MV-4-11 (cell line): ENCODE measurements around the gene NPAS2.

Experiments
- DNase-seq: peaks from one replicate; lab custom pipeline; 2025; lab: John Stamatoyannopoulos, UW

The NPAS2 gene

DNA sequence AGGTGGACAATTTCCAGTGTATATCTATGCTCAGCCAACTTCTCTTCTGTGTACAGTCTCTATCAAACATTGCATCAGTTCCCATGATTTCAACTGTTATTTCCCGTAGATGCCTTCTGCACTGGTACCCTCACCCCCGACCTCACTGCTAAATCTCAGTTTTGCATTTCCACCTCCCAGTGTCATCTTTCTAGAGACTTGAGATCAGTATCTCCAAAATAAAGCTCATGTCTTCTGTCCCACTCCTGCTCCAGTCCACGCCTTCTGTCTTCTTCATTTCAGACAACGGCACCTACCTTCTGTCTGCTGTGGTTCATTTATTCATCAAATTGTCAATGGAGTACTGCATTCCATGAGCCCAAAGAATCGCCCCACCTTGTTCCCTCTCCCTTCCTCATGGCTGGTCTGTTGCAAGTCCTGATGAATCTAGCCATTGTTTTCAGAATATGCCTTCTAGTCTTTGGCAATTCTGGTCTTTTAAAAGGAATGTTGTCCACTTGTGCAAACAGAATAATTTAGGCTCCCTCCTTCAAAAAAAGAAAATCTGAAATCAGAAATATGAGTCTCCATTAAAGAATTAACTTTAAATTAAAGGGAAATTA is 23.3 kb upstream of the NPAS2 start:
- DNase-seq: no peak

DNA sequence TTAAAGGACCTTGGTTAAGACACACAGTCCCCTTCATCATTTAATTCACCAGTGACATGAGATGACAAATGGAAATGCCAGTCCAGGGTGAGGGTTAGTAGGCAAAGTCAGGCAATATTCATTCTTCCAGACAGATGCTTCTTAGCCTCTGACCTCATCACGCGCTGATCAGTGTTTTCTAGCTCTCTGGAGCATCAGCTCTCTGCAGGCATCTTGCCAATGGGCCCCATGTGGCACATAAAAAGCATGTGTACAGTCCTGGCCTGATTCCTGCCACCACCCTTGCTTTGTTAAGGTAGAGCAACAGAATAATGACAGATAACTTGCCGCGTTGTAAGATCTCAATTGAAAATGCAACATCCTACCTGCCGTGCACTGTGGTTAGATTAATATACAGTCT is 20.3 kb upstream of the NPAS2 start:
- DNase-seq: no peak

DNA sequence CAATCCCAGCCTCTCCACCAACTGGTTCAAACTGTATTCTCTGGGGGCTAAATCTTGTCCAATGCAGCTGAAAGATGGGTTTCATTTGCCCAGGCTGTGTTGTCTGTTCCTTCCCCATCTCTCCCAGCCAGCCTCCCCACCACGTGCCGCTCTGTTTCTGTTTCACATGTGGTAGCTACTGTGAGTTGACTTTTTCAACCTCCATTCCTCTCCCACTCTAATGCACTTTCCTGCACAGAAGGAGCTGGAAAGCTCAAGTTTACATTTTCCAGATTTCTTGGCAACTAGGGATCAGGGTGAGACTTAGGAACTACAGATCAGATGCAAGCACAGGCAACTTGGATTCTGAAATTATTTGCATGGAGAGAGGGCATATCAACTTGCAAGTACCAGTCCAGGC is 19.0 kb upstream of the NPAS2 start:
- DNase-seq: no peak

DNA sequence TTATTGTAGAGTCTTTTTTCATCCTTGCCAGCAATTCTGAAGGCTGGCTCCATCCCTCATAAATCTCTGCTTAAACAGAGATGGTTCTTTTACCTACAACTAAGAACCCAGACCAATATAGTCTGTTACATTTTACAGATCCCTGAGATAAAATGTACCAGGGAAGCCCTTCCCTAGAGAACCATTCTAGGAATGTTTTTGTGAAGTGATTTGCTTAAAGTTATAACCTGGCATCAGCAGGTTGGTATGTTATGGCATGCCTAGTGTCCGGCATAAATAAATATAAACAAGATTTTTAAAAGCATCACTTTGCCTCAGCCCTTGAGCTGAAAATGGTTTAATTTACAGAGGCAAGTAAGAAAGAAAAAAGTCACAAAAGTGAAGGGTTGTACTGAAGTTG is 18.5 kb upstream of the NPAS2 start:
- DNase-seq: no peak

DNA sequence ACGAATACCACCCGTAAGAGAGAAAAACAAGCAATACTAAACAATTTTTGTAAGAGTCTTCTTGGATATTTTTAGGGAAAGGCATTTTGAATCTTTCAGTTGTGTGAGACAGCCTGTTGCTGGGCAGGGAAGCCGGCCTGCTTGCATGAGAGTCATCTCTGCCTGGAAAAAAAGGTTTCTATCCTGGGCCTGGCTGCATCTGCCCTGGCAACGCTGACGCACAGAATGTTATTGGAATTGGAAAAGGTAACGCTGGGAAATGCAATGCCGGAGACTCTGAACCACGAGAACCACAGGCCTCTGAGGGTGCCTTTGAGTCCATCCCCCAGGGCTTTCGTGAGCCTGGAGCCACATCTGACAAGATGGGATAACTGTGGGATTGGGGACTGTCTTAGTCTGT is 17.9 kb upstream of the NPAS2 start:
- no peak for DNase-seq

DNA sequence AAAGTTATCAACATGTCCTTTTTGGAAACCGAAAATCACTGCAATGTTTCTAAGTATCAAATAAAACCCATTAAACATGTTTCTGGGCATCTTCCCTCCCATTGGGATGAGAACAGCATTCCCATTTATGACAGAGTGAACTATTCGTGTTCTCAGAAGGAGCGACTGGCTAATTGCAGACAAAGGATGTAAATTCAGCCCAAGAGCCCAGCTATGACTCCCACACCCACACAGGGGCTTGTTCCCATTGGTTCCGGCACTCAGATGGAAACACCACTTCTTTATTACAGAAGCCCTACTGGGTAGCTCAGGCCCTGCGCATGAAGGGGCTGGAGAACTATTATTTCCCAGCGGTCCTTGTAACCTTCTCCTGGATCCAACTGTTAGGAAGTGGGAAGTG is 16.6 kb upstream of the NPAS2 start:
- no peak for DNase-seq

DNA sequence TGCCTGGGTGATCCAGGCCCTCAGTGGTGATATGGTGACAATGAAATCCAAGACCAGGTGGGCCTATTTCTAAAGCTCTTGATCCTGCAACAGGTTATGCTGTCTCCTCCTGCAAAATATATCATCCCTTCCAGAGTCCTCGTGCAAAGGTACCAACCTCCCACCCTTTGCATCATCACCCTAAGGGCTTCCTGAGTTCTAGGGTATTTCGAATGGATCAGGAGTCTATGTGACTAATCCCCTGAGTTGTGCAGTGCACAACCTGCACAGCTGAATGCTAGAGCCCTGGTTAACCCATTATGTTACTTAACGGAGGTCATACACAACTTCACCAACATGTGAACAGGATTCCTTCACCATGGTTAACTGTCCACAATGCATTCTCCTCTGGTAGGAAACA is 13.4 kb upstream of the NPAS2 start:
- DNase-seq: no peak

DNA sequence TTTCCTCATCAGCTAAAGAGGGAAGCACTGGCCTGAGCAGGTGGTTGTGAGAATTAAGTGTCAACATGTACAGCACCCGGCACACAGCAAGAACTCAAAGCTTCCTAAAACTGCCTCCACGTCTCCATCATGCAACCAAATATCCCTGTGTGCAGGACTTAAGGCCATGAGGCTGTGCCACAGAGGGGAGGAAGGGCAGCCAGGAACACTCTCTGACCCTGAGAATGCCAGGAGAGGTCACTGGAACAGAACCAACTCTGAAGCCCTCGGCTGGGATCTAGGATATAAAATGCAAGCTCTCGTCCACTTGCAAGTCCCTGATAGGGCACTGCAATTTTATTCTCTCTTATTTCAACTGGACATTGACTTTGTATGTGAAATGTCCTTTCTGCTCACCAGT is 12.2 kb upstream of the NPAS2 start:
- no peak for DNase-seq

DNA sequence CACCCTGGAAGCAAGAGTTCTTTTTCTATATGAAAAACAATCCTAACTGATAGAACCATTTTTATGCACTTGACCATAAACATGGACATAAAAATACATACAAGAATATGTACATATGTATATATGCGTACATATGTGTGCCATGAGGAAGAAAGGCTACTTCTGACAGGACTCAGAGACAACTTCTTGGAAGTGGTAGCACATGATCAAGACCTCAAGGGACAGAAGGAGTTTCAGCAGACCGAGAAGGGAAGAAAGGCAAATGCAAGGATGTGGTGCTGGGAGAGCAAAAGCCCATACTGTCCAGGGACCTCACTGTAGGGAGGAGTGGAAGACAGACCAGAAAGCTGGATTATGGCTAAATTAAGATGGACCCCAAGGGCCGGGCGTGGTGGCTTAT is 11.4 kb upstream of the NPAS2 start:
- no peak for DNase-seq

DNA sequence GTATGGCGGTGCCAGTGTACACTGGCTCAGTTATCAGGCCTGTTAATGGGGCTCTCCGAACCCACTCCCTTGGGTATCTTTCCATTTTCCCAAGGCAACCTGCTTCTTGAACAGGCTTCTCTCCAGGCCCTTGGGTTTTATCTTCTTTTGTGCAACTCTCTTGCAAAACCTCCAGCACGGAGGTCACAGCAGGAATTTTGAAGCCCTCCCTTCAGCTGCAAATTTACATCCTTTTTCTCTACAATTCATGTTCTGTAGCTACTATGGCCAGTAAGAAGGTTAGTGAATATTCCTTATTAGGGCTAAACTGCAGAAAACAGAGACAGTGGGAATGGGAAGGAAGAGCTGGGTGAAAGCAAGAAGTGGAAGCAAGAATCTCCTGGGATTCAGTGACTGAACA is 10.4 kb upstream of the NPAS2 start:
- no peak for DNase-seq

DNA sequence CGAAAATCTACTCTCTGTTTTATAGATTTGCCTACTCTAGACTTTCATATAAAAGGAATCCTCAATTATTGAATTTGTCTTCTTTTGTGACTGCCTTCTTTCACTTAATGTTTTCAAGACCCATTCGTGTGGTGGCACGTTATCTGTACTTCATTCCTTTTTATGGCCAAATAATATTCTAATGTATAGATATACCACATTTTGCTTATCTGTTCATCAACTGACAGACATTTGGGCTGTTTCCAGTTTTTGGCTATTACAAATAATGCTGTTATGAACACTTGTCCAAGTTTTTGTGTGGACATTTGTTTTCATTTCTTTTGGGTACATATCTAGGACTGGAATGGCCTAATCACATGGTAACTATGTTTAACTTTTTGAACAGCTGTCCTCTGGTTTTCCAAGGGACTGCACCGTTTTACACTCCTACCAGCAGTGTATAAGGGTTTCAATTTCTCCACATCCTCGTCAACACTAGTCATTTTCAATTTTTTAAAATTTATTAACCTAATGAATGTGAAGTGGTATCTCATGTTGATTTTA is 9.3 kb upstream of the NPAS2 start:
- no peak for DNase-seq

DNA sequence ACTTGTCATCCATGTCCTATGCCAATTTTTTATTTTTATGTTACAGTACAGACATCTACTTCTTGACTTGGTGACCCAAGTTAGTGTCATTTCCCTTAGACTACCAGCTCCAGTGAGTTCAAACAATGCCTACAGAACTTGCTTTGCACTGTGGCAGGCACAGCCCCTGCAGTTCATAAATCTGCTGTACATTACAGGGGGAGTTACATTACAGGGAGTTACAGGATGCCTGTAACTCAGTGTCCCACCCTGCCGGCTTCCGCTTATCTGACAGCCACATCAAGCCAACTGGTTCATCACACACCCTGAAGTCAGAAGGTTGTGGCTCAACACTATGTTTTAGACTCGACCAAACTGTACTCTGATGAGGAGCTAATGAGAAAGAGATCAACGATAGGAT is 7.8 kb upstream of the NPAS2 start:
- no peak for DNase-seq

DNA sequence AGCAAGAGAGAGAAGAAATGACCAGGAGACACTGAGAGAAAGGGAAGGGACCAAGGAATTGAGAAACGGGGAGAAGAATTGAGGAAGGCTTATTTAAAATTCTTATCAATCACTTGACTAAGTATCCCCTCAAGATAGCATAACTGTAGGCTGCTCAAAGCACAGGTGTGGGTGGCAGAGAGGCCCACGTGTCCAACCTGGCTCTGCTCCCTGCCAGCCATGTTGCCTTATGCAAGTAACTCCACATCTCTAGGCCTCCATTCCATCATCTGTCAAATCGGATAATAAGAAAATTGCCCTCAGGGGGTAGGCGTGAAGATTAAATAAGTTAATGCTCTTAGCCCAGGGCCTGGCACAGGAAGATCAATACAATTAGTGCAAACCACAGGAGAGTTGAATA is 7.4 kb upstream of the NPAS2 start:
- DNase-seq: no peak

DNA sequence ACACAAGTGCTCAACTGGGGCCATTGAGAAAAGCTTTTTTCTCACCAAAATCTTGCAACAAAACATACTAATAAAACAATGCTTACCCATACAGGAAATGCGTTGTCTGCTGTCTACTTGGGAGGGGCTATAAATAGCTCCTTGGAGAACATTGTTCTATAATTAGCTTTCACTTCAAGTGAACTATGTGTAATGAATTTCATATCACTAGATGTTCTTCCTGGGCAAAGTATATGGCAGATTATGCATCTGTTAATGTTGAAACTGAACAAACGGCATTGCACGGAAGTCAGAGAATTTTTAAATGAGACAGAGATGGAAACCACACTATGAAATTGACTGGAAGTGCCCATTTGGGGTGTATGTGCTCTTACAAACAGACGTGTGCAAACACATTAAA is 6.4 kb upstream of the NPAS2 start:
- peak; percentile 67 for DNase-seq

DNA sequence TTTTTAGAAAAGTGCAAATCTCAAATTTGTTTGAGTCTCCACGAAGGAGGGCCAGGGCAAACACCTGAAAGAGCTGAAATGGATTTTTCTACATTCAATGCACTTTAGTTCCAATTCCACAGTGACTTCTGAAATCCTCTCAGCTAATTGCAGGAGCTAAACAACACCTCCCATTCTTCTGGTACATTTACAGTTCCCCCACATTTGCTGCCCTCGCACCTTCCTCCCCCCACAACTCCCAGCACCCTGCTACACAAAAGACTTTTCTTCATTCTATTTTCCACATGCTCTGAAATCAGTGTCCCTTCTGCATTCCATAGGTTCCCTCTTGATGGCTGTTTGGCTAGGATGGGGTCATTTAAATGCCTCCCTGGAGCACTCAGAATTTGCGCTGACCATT is 5.9 kb upstream of the NPAS2 start:
- no peak for DNase-seq

DNA sequence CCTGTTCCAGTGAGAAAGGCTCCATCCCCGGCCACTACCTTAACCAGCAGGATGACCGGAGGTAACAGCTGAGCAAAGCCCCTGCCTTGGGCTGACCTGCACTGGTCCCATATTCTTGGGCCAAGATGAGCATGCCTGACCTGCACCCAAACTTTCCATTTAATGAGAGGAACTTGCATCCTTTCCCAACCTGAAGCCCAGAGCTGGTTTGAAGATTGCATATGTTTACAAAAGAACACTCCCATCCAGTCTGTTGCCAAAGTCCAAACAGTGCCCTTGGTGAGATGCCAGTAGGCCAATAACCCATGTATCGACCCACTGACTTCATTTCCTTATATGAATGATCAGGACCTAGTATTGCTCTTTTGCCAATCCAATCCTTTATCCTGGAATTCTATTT is 5.5 kb upstream of the NPAS2 start:
- DNase-seq: no peak

DNA sequence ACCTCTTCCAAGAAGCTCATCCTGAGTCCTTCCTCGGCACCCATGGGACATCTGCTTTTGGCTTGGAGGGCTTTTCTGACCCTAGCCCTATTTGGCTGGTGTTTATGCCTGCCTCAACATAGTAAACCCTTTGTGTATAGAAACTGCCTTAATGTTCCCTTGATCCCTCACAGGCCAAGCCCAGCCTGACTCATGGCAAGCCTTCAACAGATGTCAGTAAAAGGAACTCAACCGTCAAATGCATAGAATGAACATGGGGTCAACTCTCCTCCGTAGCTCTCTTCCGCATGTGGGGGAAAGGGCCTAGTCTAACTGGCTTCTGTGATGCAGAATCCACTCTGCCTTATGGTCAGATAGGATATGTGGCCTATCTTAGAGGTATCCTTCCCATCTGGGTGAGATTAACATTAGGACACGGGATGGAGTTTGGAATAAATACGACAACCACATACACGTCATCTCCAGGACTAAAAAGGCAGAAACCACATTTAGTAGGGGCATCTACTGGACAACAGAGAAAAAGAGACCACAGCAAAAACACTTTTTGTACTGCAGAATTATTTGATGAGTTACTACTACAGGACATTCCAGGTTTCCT is 2.5 kb upstream of the NPAS2 start:
- no peak for DNase-seq

DNA sequence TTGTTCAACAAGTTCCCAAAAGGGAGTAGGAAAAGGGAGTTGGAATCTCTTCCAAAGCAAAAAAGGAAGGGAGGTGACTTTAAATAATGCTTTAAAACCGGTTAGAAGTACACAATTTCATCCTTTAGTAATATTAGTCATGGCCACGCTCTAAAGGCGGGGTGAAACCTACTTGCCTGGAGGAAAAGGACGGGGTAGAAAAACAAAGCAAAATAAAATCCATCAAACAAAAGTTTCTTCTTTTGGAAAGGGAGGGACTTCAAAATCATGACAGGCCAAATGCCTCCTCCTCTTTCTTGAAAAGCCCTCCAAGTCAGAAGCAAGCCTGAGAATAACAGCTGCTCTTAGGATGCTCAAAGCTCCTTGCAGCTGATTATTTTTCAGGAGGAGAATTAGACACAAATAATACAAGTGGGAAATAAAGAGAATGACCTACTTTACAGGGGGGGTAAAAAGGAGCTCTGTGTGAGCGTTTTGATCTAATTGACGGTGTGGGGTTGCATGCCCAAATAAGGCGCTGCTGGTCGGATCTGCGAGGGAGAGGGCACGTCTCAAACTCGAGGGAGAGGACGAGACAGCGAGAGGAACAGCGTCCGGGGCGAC is 1.8 kb upstream of the NPAS2 start:
- no peak for DNase-seq

DNA sequence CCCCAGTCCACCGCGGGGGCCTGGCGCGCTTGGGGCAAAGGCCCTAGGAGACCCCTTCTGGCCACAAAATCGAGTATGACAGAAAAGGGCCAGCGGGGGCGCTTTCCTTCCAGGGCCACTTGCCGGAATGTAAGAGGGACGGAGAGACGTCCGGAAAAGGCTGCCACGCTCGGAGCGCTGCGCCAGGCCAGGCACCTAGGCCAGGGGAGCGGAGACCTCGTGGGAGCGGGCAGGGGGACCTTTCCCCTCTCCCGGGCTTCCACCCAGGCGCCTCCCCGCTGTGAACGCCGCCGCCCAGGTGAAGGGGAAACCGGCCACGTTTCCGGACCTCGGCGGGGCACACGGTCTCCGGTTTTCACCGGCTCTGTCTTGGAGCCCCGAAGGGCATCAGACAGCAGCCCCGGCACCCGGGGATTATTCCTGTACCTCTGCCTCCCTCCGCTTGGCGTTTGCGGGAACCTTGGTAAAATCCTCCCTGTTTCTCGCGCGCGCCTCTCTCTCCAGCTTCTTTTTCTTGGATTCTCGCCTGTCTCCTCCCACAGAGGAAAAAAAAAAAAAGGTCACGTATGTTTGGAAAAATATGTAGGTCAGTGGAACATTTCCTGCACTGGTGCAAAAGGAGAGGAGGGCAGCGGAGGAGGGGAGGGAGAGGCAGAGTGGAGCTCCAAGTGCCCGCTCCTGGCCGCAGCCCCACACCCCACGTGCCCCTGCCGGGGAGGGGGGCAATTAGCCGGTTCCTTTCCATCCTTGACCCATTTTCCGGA is 1.2 kb upstream of the NPAS2 start:
- no peak for DNase-seq

DNA sequence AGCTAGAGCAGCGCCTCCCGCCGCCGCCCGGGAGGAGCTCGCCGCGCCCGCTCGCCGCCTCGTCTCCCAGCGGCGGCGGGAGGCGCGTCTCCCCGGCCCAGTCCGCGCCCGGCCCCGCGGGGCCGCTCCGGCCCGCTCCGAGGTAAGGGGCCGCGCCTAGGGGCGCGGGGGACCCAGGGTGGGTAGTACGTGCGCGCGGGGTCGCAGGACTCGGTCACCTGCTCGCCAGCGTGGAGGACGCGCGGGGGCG is 259 bp downstream of the NPAS2 start:
- no peak for DNase-seq

DNA sequence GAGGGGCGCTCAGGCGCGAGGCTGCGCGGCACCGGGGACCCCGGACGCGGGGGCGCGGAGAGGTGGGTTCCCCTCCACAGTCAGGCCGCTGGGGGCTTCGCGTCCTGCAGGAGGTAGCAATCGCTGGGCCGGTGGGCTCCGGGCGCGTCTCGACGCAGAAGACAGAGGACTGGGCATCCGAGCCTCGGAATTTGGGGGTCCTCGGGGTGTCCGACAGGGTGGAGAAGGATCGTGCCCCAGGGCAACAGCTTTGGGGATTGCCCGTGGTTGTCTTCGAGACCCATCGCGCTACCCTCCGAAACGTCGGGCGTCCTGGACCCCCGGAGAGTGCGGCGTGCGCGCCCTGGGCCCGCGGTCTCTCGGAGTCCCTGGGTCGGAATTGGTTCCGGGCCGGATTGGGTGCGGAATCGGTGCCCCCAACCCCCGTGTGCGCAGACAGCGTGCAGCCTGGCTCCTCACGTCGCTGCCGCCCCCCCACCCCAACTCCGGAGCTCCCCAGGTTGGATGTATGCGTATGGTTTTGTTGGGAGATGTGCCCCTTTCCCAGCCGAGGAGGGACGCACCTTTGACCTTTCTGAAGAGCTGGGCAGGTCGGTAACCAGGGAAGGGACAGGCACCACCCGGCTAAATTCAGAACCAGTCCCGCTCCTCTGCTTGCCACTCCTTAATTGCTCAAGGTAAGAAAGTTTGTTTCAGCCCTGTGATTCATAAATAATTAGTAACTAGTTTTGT is 750 bp downstream of the NPAS2 start:
- DNase-seq: no peak

DNA sequence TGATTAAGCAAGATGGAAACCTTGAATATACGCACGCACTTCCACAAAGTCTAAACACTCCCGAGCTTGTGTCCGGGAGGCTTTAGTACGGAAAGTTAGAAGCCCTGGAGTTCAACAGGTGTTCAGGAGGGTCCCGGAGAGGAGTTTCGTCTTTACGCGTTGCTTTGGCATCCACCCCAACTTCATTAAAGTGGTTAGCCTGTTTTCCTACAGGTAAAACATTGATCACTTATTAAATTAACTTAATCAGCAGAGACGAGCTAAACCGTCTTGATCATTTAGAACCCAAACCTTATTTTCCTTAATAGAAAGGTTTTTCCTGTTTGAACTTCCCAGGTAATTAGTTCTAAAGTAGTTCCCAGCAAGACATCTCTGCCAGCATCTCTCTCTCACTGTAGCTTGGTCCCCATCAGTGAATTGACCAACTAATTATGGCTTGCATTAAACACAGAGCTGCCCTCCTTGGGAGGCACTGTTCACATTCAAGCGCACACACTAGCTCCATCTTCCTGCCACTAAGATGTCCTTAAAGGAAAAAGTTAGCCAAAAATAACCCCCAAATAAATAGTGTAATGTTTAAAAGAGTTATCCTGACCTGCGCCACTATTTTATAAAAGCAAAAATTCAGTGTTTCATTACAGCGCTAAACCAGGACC is 1.4 kb downstream of the NPAS2 start:
- no peak for DNase-seq
